NCI-H2227 treated with DMSO at 0.1 percent for 48 hours (cell line): ENCODE data around the gene MOCS1.

Experiments used
- DNase-seq: peaks from one replicate; lab custom pipeline; 2025; lab: John Stamatoyannopoulos, UW

Gene MOCS1

DNA sequence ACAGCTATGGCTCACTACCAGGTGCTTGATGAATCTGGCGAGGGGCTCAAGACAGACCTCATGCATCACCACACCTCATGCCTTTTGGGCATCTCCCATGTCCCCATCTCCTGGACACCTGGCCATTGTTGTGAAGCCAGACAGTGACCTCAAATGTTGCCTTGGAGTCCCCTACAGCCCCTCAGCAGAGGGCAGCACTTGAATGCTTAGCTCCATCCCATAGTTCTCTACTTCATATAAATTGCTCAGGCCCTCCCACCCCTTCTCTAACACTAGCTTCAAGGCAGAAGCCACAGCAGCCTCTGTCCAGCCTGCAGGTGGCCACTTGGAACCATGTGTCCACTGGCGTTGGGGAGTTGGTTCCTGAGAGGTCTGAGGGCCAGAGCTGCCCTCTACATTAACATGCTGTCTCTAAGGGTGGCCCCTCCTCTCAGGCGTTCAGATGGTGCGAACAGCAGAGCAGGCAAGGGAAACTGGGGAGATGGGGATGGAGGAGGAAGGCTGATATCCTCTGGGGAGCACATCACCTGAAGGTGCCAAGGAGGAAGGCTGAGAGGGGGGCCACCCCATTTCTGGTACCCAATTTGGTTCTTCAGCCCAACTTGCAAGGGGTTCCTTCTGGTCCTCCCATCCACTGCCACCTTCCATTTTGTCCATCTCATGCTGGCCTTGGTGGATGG is 31.3 kb downstream of the MOCS1 start:
- DNase-seq = no peak

DNA sequence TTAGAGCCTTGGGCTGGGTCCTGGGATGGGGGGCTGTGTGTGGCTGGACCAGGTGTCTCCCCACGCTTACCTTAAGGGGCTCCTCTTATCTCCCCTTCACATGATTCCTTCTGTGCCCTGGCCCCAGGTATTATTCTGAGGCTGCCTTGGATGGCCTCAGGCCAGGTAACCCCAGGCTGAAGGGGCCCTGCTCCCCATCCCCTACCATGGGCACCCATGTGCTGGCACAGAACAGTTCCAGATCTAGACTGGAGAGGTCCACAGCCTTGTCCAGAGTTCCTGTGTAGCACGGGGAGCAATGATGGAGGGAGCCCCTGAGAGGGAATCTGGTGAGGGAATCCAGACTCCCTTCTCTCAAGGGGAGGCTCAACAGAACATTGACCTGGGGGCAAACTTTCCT is 32.1 kb downstream of the MOCS1 start:
- DNase-seq = no peak

DNA sequence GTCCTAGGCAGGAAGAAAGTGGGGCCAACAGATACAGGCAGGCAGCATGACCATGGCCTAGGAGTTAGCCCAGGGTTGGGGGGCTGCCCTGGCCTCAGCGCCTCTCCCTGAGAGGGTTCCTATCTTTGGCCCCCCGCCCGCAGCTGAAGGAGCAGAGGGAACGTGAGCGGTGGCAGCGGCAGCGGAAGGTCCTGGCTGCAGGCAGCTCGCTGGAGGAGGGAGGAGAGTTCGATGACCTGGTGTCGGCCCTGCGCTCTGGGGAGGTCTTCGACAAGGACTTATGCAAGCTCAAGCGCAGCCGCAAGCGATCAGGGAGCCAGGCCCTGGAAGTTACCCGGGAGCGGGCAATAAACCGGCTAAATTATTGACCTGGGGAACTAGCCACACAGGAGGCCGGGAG is 32.6 kb downstream of the MOCS1 start:
- no peak for DNase-seq

DNA sequence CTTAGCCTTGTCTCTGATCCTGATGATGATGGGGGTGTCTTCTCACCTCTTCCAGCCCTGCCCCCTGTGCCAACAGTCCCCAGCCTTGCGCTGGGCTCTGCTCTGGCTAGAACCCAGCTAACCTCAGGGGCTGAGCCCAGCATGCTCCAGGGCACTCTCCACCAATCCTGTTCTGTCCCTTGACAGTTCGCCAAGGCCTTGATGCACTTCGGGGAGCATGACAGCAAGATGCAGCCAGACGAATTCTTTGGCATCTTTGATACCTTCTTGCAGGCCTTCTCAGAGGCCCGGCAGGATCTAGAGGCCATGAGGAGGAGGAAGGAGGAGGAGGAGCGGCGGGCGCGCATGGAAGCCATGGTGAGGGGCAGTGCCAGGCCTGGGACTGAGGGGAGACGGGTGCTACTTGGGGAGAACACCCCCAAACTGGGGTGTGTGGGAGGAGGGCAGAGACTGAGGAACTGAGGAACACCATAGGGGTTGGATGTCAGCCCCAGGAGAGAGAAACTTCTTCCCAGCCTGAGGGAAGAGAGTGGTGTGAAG is 33.1 kb downstream of the MOCS1 start:
- DNase-seq = no peak

DNA sequence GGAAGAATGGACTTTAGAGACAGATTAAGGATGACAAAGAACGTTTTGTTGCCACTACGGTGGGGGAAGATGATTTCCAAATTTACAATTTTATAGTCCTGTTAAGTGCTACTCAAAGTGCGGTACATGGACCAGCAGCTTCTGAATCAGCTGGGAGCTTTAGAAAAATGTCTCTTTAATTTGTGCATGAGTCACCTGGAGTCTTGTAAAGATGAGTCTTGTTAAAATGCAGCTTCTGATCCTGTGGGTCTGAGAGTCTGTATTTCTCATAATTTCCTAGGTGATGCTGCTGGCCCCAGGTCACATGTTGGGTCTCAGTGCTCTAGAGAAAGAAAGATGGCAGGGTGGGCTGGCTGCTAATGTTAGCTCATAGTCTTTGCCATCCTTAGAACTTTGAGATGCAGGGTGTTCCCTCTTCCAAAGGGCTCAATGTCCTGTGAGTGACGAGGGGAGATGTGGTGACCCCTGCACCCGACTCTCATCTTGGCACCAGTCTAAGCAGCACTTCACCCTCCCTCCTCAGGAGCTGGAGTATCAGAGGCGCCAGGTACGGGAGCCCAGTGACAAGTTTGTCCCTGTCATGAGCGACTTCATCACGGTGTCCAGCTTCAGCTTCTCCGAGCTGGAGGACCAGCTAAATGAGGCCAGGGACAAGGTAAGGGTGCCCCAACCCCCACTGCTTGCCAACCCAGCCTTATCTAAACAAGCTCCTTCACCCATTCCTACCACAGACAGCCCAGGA is 34.5 kb downstream of the MOCS1 start:
- no peak for DNase-seq

DNA sequence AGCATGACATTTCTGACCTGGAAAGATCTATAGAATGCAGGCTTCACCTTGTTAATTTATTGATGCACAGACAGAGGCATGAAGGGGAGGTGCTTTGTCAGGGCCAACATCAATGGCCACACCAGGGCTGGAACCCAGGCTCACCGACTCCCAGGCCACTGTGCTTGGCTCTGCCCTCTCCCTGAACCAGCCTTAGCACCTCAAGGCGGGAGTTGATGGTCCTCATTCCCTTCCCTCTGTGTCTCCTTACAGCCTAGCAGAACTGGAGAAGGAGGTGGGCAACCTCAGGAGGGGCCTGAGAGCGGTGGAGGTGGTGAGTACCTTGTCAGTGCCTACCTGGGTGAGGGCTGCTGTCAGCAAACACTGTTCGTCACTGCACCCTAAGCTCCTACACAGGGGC is 35.6 kb downstream of the MOCS1 start:
- no peak for DNase-seq

DNA sequence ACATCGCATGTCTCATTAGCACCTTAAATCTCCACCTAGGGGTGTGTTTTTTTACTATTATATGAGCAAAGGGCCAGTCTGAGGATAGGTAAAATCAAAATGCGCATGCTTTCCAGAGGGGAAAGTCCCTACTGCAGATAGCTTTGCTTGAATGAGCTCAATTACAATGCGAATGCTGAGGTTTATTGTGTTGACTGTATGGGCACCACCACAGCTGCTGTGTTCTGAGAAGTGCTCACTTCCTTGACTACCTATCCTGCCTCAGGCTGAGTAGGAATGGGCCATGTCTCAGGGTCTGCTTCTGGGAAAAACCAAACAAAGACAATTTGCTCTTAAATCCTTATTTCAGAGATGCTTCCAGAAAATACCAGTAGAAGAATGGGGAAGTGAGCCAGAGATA is 36.6 kb downstream of the MOCS1 start:
- DNase-seq = no peak

DNA sequence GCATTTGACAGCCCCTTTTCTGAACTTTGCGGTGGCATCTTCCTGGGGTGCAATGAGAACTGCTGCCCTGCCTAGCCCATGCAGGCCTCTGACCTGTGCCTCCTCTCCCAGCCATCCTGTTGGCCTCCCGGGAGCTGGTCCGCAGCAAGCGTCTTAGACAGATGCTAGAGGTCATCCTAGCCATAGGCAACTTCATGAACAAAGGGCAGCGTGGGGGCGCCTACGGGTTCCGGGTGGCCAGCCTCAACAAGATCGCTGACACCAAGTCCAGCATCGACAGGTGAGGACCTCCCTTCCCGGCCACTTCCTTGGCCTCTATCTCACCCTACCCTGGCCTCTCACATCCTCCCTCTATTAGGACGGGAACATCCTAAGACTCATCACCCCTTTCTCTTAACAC is 37.6 kb downstream of the MOCS1 start:
- DNase-seq = no peak

DNA sequence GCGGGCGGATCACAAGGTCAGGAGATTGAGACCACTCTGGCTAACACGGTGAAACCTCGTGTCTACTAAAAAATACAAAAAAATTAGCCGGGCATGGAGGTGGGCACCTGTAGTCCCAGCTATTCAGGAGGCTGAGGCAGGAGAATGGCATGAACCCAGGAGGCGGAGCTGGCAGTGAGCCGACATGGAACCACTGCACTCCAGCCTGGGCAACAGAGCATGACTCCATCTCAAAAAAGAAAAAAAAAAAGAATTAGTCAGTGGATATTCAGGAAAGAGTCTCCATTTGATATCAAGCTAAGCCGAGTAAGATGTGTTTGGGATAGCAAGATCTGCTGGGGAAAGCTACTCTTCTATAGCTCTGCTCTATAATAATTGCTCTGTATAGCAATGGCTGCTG is 41.0 kb downstream of the MOCS1 start:
- no peak for DNase-seq

DNA sequence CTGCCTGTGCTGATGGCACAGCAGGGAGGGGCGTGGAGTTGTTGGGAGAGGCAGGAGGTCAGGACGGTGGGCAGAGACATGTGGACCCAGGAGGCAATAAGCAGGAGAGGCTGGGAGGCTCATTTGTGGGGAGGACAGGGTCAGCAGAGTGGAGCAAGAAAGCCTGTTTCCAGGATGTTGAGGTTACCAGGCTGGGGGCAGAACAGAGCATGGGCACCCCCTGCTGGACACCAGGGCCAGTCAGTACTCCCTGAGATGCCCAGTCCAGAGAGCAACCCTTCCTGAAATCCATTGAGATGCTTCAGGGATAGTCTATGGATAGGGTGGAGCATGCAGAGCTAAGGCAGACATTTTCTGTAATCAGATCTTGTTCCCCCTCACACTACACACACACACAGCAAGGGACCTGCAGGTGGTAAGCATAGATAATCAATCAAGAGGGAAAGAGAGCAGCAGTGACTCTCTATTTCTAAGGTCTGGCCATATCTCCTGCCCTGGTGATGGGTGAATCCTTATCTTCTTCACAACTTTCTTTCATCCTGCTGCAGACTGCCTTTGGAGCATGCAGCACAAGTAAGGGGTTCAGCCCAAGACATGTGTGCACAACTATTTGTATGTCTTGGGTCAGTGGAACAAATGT is 41.7 kb downstream of the MOCS1 start:
- no peak for DNase-seq

DNA sequence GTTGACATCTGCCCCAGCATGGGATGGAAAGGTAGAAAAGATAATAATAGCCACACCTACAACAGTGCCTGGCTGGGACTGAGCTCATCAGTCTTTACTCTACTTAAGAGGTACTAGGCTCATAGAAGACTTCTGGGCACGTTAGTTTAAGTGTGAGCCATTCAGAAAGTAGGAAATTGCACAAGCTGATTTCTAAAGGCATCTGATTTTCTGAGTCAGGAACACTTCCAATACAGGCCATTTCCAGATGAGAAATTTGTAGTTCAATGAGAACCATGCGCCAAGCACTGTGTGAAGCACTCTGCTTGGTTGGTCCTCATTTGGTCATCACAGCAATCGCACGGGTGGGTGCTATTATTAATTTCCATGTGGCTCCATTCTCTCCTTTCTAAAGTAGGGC is 42.3 kb downstream of the MOCS1 start:
- no peak for DNase-seq

DNA sequence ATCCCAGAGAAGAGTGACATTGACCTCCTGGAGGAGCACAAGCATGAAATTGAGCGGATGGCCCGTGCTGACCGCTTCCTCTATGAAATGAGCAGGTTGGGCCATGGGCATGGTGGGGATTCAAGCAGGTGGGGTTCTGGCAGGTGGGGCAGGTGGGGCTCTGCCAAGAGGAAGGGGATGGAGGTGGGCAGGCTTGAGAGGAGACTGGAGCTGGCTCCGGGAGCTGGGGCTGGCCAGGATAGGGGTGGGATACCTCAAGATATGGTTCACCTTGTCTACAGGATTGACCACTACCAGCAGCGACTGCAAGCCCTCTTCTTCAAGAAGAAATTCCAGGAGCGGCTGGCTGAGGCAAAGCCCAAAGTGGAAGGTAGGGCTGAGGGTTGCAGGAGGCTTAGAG is 42.9 kb downstream of the MOCS1 start:
- no peak for DNase-seq

DNA sequence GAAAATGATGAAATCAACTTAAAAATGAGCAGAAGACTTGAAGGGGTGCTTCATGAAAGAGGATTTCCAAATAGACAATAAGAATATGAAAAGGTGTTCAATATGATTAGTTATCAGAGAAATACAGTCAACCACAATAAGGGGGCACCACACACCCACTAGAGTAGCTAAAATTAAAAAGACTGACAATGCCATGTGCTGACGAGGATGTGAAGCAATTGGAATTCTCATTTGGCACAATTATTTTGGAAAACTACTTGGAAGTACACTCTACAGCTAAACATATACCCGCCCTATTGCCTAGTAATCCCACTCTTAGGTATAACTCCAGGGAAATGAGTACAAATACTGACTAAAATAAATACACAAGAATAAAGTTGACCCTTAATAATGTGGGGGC is 45.0 kb downstream of the MOCS1 start:
- no peak for DNase-seq

DNA sequence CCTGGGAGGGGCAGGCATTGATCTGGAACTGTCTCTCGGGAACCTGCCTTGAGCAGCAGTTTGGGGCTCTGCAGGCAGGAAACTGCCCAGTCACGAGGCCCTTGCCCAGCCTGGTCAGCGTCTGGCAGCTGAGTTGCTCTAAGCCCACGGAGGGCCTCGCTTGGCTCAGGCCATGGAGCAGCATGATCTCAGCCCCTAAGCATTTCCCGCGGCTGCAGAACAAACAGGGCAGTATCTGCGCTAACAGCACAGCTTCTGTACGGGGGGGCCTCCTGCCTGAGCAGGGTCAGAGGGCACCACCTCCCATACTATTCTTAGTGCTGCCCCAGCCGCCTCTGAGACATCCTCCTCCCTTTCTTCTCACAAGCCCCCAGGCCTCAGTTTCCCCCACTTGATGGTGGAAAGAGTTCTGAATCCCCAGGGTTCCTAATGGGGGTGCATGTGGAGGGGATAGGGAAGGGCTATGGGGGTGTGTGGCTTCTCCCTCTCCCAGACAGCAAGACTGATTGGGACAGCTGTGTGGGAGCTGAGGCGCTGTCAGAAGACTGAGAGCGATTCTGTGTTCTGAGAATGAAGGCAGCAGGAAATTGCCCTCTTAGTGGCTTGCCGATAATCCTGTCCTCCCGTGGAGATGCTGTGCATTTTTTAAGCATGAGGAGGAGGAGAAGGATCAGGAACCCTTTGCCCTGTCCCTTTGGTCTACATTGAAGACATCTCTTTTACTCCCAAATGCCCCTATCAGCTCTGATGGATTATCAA is 46.4 kb downstream of the MOCS1 start:
- DNase-seq = no peak

DNA sequence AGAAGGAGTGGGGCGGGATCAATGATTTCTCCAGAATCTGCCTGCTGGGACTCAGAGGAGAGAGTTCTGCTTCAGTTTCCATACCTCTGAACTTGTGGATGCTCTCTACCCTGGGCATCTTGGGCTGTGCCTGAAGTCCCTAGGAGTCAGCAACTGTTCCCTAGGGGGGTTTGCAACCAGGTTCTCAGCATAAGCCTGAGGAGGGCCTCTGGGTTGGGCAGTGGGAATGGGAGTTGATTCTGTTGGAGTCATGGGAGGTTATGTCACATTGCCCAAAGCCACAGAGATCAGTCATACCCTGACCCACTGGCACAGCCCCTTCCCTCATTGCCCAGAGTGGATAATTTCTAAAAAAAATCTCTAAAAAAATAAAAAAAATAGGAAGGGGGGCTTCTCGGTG is 47.4 kb downstream of the MOCS1 start:
- DNase-seq = no peak

DNA sequence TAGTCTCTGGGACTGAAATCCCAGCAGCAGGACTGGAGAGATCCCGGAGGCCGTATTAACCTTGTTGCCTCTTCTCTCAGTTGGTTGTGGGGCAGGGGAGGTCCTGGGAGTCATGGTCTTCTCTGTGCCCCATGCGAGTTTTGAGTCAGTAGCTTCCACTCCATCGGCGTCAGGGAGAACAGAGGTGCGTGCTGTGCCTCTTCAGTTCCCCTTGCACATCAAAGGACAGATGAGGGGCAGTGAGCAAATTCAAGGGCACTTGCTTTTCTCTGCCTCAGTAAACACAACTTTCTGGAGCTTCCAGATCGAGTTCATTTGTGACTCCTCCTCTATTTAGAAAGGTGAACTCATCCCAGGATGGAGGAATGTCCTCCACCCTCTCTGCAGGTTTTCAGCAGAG is 48.6 kb downstream of the MOCS1 start:
- no peak for DNase-seq

DNA sequence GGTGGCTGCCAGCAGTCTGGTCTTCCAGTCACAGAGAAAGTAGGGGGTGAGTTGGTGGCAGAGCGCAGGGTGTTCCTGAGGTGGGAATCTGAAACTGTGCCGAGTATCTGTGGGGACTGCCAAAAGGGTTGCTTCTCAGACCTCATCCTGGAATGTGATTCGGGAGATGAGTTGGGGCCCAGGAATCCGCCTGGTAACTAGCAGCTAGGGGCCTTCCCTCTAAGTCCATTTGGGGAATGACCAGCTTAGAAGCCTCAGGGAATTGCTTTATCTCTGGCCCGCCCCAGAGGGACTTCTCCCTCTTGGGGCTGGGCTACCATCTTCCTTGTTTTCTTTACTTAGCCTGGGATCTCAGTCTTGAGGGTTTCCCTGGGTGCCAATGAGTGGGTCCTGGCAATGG is 49.6 kb downstream of the MOCS1 start:
- no peak for DNase-seq

DNA sequence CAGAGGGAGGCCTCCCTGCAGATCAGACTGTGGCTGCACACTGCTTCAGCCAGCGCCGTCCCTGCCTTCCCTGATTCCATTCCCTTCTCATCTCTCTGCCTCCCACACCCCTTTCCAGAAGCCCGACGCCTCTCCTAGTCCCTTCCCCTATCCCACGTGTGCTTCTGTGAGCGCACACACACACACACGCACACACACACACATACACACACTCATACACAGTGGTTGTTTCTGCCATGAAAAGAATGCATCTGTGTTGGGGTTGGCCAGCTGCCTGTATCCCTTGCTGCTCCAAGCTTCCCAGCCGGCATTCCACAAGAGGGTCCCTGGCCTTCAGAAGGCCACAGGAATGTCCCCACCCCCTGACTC is 51.7 kb downstream of the MOCS1 start:
- no peak for DNase-seq

DNA sequence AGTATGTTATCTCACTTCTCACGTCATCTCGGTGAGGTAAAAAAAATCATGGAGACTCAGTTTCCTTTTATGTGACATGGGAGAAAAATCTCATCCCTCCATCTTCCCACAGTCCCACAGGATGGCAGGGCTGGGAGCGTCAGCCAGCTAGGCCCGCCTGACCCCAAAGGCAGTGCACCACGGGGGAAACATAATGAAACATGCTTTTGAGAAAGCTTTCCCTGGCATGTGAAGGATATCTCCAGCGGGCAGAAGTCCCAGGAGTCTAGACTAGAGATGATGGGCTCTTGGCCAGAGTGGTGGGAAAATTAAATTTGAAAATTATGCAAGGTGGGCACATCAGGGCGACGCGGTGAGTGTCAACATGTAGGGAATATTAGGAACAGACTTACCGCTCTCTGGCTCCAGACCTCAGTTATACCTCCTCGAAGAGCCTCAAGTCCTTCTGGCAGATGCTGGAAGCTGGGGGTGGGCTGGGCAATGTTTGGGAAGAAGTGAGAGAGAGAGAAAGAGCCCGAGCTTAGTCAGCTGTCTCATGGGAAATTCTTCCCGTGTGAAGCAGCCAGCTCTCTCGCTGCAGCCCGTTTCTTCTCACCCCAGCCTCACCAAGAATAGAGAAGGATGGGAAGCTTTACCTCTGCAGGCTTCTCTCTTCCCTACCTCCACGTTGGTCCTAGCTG is 52.3 kb downstream of the MOCS1 start:
- DNase-seq = no peak

DNA sequence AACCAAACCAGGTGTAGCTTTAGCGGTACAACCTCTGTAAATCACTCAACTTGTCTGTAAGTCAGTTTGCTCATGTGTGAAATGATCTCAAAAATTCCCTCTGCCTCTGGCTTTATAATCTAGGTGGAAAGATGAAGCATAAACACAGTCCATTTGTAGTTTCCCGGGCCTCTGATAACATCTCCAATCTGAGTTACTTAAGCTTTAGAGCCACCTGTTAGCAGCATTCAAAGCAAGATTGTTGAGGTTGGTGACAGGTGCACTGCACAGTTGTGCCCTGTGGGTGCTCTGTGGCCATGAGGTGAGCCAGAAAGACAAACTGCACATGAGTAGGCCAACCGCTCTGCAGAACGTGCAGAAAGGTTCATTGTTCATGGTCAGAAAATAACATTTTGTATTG is 53.7 kb downstream of the MOCS1 start:
- DNase-seq = no peak

DNA sequence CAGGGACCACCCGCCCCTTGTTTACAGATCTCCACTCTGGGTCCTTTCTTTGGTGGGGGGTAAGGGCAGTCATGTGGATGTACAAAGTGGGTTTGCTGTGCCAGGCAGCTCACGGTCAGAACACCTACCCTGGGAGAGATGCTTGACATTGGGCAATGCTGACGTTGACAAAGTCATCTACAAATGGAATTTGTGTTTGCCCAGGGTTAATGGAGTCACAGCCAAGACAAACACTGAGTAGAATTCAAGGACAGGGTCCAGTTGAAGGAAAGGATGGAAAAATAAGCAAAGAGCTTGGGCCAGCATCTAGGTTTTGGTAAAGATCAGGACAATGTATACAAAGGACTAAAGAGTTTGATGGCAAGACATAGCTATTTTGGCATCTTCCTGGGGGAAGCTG is 54.7 kb downstream of the MOCS1 start:
- DNase-seq = no peak

DNA sequence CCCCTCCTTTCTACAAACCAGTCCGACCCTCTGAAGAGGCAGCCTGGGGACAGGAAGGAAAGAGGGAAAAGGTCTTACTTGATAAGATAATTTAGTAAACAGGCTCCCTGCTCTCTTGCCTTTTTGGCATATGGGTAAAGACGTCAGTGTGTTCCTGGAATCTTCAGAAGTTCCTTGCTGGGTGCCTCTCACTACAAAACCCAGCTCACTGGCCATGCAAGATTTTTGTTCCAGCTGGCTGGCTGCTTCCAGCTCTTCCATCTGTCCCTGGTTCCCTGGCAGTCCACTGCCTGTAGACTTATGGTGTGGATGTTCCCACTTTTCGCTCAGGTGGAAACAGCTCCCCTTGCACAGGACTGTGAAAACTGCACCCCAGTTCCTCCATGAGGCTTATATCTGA is 57.4 kb downstream of the MOCS1 start:
- DNase-seq = no peak
